ENCODE data around the gene PSMB7. TPM values are rescaled to one million over a fixed set of nuclear protein-coding genes. Genes with fewer than 3 reads are reported as not detected.

Gene PSMB7
- total RNA-seq, 1 experiment from 2014 or later = 259 TPM

- DNase-seq (ENCODE audit: low read depth) = no peak
Observed at GRCh38 chr9:124345751-124346281, 69.4 kb downstream of the PSMB7 start.

GRCh38 chr9:124345063-124345462 is 70.2 kb downstream of the PSMB7 start:
- no peak for DNase-seq (ENCODE audit: low read depth)

DNA sequence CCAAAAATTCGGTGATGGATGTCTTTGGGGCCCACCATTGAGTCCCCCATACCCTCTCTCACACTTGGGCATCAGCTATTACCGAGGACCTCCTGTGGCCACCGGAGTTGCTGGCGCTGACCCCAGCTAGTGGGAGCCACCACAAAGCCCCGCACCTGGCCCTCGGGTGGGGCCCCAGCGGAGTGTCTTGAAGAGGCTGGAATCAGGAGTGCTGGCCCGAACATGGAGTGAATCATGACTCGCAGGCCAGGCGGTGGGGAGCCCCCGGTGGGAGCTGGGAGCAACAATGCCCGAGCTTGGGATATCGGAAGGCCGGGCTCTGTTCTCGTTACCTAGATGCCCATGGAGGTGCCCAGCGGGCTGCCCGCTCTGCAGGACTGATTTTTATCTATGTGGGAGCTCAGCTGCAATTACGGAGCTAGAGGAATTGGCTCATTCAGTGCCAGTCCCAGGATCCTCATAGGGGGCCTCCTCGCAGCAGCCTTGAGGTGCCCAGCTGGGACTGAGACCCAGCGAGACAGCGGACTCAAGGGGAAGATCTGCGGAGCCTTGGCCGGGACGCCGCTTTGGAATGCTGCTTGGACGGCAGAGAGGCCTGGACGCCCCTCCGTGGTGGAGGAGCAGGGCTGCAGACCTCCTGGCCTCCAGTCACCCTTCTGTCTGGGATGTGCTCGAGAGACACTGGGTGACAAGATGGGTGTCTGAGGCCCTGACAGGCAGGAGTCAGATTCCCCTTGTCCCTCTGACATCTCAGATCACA is 70.8 kb downstream of the PSMB7 start:
- no peak for DNase-seq (ENCODE audit: low read depth)

DNA sequence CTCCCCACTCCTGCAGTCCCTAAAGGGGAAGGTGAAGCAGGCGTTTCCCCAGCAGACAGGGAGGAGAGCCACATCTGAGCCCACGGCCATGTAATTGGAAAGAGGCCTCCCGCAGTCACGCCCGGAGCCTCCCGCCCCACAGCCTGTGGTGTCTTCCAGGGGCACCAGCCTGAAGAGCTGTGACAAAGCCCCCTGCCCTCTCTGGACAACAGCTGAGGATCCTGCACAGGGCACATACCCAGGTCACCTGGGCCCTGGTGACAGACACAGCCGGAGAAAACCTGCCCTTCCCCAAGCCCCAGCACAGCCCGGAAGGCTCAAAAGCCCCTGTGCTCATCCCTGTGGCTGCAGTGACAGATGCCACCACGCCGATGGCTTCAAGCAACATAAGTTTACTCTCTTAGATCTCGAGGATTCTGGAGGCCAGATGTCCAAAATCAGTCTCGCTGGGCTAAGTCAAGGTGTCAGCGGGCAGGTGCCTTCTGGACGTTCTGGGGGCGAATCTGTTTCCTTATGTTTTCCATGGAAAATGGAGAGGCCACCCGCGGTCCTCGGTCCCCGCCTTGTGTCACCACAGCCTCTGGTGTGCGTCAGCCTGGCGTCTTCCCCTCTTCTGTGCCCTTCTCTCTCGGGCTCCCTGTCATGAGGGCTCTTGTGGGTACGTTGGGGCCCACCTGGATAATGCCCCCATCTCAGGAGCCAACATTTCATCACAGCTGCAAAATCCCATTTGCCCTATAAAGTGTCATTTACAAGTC is 71.5 kb downstream of the PSMB7 start:
- DNase-seq (ENCODE audit: low read depth) = no peak

DNA sequence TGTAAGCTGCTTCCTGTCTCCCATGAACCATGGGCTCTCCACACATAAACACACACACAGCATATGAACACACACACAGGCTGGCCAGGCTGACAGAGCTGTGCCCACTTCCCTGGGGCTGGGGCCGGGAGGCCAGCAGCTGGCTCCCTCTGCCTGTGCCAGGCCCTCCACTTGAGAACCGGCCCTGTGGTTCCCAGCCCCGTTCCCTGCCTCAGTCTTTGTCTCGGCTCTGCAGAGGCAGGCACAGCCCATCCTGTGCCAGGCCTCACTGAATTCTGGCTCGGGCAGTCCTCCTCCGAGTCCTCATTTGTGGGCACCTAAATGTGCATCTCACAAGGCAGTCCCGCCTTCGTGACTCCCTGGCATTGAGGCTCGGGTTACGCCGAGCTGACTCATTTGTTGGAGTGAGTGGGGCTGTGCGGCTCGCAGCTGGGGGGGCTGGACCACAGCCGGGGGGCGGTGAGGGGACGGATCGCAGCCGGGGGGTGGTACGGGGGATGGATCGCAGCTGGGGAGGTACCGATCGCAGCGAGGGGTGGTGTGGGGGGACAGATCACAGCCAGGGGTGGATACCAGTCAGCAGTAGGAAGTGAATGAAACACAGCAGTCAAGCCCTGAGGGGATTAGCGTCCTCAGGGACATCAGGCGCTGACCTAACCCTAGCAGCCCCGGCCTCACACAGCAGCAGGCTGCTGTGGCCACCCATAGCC is 72.3 kb downstream of the PSMB7 start:
- peak; percentile 96 for DNase-seq (ENCODE audit: low read depth)

GRCh38 chr9:124342402-124342775 is 72.9 kb downstream of the PSMB7 start:
- no peak for DNase-seq (ENCODE audit: low read depth)

GRCh38 chr9:124341455-124342170 is 73.6 kb downstream of the PSMB7 start:
- no peak for DNase-seq (ENCODE audit: low read depth)

- no peak for DNase-seq (ENCODE audit: low read depth)
Observed at GRCh38 chr9:124340219-124341069, 74.8 kb downstream of the PSMB7 start.

GRCh38 chr9:124339603-124340146 is 75.6 kb downstream of the PSMB7 start:
- no peak for DNase-seq (ENCODE audit: low read depth)

DNA sequence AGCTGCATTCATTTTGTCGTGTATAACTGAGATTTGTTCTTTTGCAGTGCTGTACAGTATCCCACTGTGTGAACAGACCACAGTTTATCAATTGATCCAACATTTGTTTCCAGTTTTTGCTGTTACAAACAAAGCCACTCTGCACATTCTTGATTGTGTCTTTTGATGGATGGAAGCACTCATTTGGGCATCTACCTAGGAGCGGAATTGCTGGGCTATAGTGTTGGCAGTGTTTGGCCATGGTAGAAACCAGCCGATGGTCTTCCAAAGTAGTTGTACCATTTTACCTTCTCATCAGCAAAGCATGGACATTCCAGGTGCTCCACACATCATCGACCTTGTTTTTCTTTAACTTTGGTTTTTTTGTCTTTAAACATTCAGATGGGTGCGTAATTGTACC is 77.7 kb downstream of the PSMB7 start:
- no peak for DNase-seq (ENCODE audit: low read depth)

GRCh38 chr9:124335320-124335707 is 79.9 kb downstream of the PSMB7 start:
- no peak for DNase-seq (ENCODE audit: low read depth)

GRCh38 chr9:124334568-124335319 is 80.5 kb downstream of the PSMB7 start:
- DNase-seq (ENCODE audit: low read depth) = no peak

DNA sequence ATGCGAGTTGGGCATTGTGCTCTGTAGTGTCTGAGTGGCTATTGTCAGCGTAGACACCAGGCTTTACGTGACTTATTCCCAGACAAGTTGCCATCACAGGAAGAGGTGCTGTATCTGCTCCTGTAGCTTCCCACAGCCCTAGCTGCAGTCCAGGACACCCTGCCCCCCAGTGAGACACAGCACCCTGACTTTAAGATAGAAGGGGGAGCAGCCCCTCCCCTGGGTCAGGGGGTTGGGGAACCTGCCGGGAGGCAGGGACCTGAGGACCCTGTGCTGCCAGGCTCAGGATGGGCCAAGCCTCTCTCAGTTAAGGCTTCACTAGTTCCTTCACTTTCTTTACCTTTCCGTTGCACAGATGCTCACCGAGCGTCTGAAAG is 82.1 kb downstream of the PSMB7 start:
- DNase-seq (ENCODE audit: low read depth) = no peak

DNA sequence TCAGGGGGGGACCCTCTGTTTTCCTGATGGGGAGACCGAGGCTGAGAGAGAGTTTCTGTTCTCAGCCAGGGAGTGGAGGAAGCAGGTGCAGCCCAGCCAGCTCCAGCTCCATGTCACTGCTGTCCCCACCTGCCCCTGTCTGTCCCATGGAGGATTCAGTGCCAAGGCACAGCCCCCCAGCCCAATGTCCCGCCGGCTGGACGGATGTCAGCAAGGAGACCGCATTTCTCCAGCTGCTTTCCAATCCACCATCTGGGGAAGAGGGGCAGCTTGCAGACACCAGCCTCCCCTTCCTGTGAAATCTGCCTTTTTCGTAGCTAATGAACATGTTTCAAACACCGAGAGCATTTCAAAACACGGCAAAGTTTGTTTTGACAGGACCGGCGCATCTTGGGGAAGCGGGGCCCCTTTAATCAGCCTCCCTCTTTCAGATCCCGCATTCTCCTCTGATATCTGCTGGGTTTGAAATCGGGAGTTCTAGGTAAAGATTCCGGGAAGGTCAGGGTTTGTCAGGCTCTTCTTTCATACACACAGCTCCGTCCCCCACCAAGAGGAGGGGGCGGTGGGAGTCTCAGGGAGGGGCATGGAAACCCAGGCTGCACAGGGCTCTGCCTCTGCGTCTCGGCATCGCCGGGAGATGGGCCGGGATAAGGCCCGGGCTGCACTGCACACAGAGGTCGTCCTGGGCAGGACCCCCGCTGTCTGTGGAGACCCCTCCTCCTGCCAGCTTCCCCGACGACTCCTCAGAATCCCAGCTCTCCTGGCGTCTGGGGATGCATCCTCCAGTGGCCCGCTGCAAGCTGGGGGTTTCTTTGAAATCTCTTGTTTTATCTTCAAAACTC is 82.7 kb downstream of the PSMB7 start:
- no peak for DNase-seq (ENCODE audit: low read depth)

DNA sequence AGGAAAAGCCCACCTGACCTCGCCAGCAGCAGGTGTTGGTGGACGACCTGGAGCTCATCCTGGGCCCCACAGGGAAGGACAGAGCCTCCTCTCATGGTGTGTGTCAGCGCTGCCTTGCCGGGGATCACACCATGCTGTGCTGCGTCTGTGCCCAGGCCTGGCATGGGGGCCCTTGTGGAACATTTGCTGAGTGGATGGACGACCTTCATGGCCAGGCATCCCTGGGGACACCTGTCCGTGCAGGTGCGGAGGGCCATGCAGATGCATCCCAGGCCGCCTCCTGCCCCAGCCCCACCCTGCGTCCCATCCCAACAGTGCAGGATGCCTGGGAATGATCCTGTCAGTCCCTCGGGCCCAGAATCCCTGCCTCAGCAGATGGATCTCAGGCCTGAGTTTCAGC is 83.7 kb downstream of the PSMB7 start:
- no peak for DNase-seq (ENCODE audit: low read depth)

GRCh38 chr9:124330011-124330697 is 85.1 kb downstream of the PSMB7 start:
- DNase-seq (ENCODE audit: low read depth) = no peak

DNA sequence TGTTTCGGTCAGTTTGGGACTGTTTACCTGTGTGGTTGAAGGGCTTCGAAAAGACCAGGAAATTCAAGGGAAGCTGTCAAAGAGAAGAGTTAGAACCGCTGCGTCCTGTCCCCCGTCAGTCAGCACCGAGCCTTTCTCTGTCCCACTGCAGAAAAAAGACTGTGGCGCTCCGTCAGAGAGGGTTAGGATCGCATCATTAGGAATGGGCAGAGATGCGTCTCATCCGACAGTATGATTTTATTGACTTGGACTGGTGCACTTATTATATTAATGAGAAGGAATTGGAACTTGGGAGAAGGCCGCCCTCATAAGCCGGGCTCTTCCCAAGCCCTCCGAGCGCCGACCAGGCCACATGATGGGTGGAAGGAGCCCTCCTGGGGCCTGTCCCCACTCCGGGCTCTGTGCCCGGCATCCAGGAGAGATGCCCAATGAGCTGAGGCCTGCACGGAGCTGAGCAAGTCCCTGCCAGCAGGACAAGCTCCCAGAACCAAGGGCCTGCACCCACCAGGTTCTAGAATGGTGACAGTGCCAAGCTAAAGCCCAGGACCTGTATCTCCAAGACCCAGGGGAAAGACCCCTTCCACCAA is 85.9 kb downstream of the PSMB7 start:
- DNase-seq (ENCODE audit: low read depth) = no peak

DNA sequence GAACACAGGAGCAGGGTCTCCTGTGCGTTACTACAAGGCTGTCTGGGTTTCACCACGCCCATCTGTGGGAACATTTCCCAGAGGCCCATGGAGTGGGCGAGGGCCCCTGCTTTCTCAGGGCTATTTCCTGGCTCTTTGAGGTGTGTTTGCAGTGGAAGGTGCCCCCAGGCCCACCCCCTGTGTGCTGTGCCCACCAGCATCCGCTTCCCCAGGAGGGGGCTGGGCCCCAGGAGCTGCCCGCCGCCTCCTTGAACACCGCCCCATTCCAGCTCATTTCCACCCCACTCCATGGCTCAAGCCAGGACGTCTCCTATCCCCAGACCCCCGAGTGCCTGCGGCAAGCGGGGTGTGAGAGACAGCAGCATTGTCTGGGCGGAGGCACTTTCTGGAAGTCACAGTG is 87.0 kb downstream of the PSMB7 start:
- DNase-seq (ENCODE audit: low read depth) = no peak

Data from RPMI7951 (cell line).